ENCODE measurements around the gene IFT27.

- TF ChIP-seq CTCF (conservative IDR thresholded peaks at IDR 0.05 in 1 of 2, IDR thresholded peaks at IDR 0.05 in 1 of 2; ENCODE audit: low read depth in 1 of 2, low read length in 2 of 2): no peak
- TF ChIP-seq EZH2 (IDR thresholded peaks at IDR 0.05; ENCODE audit: low read length, missing control alignments): no peak
Measured at GRCh38 chr22:36756746-36757655, 18.9 kb downstream of the IFT27 start.
